GM23338 (cell line): ENCODE data around the gene ERN1. TPM values are rescaled to one million over a fixed set of nuclear protein-coding genes. Genes with fewer than 3 reads are reported as not detected.

Source experiments
- ATAC-seq: fragments of 200-7000 bp; cut with Tn5 transposase; 3 replicates; pipeline ENCODE4 v1.9.1; 2020
- DNase-seq: peaks from one replicate; pipeline ENCODE4 v3.0.0-alpha.2; 2015; ENCODE audit warnings: low spot score
- H2AFZ ChIP-seq: fragments of 200-600 bp; sonication (generic); 2 replicates; pipeline ENCODE4 v1.8.0; 2016; ENCODE audit warnings: antibody characterized with exemption, mild to moderate bottlenecking, moderate library complexity
- H3F3A ChIP-seq: fragments of 200-600 bp; sonication (generic); replicated peaks from 2 replicates; pipeline ENCODE4 v1.8.0; 2017; ENCODE audit warnings: antibody characterized with exemption, mixed run types, low read depth
- H3K27ac ChIP-seq: fragments of 200-600 bp; sonication (generic); 2 replicates; pipeline ENCODE4 v1.6.1; 2016; ENCODE audit warnings: low read depth
- H3K27me3 ChIP-seq: fragments of 200-600 bp; sonication (generic); 2 replicates; pipeline ENCODE4 v1.8.0; 2016; ENCODE audit warnings: mild to moderate bottlenecking, mixed run types, moderate library complexity; ENCODE audit not compliant: insufficient read depth
- H3K36me3 ChIP-seq: fragments of 200-600 bp; sonication (generic); 2 replicates; pipeline ENCODE4 v1.8.0; 2016; ENCODE audit warnings: mild to moderate bottlenecking; ENCODE audit not compliant: insufficient read depth
- H3K4me1 ChIP-seq: fragments of 200-600 bp; sonication (generic); 2 replicates; pipeline ENCODE4 v1.8.0; 2016; ENCODE audit warnings: mild to moderate bottlenecking, moderate library complexity; ENCODE audit not compliant: insufficient read depth
- H3K4me2 ChIP-seq: fragments of 200-600 bp; sonication (generic); 2 replicates; pipeline ENCODE4 v1.7.1; 2017; ENCODE audit warnings: mixed run types
- H3K4me3 ChIP-seq: fragments of 200-600 bp; sonication (generic); 2 replicates; pipeline ENCODE4 v1.6.1; 2016; ENCODE audit warnings: mixed run types
- H3K79me2 ChIP-seq: fragments of 200-600 bp; sonication (generic); replicated peaks from 2 replicates; pipeline ENCODE4 v1.8.0; 2017; ENCODE audit warnings: mild to moderate bottlenecking; ENCODE audit not compliant: insufficient read depth
- H3K9me2 ChIP-seq: fragments of 200-600 bp; sonication (generic); 2 replicates; pipeline ENCODE4 v1.8.0; 2017; ENCODE audit not compliant: insufficient read depth
- H4K20me1 ChIP-seq: fragments of 200-600 bp; sonication (generic); replicated peaks from 2 replicates; pipeline ENCODE4 v1.8.0; 2017; ENCODE audit warnings: mild to moderate bottlenecking; ENCODE audit not compliant: insufficient read depth
- H3K27ac Mint-ChIP-seq: 2 replicates; pipeline ENCODE4 v1.8.0; 2020; ENCODE audit warnings: inconsistent platforms, mild to moderate bottlenecking, moderate library complexity, mixed read lengths
- H3K27me3 Mint-ChIP-seq: 3 replicates; pipeline ENCODE4 v1.8.0; 2022; ENCODE audit warnings: low read depth, mild to moderate bottlenecking, moderate library complexity, mixed read lengths, inconsistent platforms; ENCODE audit not compliant: insufficient read depth, poor library complexity
- H3K36me3 Mint-ChIP-seq: 3 replicates; pipeline ENCODE4 v1.8.0; 2021; ENCODE audit warnings: low read depth, mild to moderate bottlenecking, inconsistent platforms, moderate library complexity, mixed read lengths
- H3K4me1 Mint-ChIP-seq: 3 replicates; pipeline ENCODE4 v1.8.0; 2020; ENCODE audit warnings: mild to moderate bottlenecking, inconsistent platforms, mixed read lengths
- H3K4me3 Mint-ChIP-seq: 3 replicates; pipeline ENCODE4 v1.8.0; 2021; ENCODE audit warnings: moderate library complexity, mild to moderate bottlenecking, inconsistent platforms, mixed read lengths
- H3K9me3 Mint-ChIP-seq: 3 replicates; pipeline ENCODE4 v1.8.0; 2020; ENCODE audit warnings: moderate library complexity, mild to moderate bottlenecking, inconsistent platforms, mixed read lengths
- NANOG ChIP-seq: IDR thresholded peaks from 2 replicates; pipeline ENCODE4 v1.6.1; 2016; ENCODE audit warnings: antibody characterized with exemption, borderline replicate concordance
- polyA plus RNA-seq: library from polyadenylated mRNA; unstranded; fragments of >200 nt; fragmentation: Nextera tagmentation; extraction: Ambion mirVana; gene quantifications from 2 replicates; pipeline ENCODE4 v1.2.1, GENCODE V29; 2016
- total RNA-seq: library from RNA; depleted of rRNA; stranded (reverse); fragments of >200 nt; shearing (Covaris generic); gene quantifications from 2 replicates; pipeline ENCODE4 v1.2.3, GENCODE V29; 2014
- TF ChIP-seq, protein P1 (sequence below): IDR thresholded peaks from 2 replicates; pipeline ENCODE4 v1.6.1; 2016; ENCODE audit warnings: antibody characterized with exemption
- TF ChIP-seq, protein P2 (sequence below), 2 experiments: fragments of 200-600 bp in 1 of 2; sonication (generic) in 1 of 2; conservative IDR thresholded peaks; 2 replicates each; pipeline versions ENCODE4 v1.5.1 to v1.6.1; 2016 to 2017; ENCODE audit warnings: antibody characterized with exemption in 2 of 2, low read depth in 2 of 2, mild to moderate bottlenecking in 2 of 2, moderate library complexity in 1 of 2
- TF ChIP-seq, protein P3 (sequence below): fragments of 250-450 bp; sonication (Bioruptor Pico); IDR thresholded peaks from 2 replicates; pipeline ENCODE4 v1.5.0; 2020; ENCODE audit warnings: mild to moderate bottlenecking, moderate library complexity

The ERN1 gene
- total and polyA plus RNA-seq, 2 experiments from 2014 or later = 5.9 to 7.5 TPM

DNA sequence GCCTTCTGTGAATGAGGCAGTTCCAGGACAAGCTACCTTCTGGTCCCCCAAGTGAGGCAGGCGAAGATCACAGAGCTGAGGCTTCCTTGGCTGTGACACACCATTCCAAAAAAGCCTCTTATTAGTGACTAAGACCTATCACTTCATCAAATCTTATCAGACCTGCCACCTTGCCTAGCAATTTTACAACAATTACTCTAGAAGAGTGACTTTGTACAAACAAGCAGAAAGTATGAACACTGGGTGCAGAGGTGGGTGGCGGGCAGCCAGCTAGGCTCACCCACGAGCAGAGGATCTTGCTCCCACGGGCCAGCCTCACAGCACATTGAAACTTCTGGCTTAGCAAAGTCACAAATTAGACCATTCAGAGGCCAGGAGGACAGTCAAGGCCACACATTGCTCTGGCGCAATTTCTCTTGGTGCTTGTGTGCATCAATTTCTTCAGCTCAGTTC lies 107.3 kb downstream of the ERN1 start:
- peaks cover 15% of the 10 kb centered on the region for H3K27me3 Mint-ChIP-seq
- no peaks in the 10 kb centered on the region for H3K4me1 ChIP-seq
- H3K79me2 ChIP-seq = no peaks in the 10 kb centered on the region
- TF ChIP-seq, protein P1, sequence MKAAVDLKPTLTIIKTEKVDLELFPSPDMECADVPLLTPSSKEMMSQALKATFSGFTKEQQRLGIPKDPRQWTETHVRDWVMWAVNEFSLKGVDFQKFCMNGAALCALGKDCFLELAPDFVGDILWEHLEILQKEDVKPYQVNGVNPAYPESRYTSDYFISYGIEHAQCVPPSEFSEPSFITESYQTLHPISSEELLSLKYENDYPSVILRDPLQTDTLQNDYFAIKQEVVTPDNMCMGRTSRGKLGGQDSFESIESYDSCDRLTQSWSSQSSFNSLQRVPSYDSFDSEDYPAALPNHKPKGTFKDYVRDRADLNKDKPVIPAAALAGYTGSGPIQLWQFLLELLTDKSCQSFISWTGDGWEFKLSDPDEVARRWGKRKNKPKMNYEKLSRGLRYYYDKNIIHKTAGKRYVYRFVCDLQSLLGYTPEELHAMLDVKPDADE = no peak
- TF ChIP-seq, protein P2, sequence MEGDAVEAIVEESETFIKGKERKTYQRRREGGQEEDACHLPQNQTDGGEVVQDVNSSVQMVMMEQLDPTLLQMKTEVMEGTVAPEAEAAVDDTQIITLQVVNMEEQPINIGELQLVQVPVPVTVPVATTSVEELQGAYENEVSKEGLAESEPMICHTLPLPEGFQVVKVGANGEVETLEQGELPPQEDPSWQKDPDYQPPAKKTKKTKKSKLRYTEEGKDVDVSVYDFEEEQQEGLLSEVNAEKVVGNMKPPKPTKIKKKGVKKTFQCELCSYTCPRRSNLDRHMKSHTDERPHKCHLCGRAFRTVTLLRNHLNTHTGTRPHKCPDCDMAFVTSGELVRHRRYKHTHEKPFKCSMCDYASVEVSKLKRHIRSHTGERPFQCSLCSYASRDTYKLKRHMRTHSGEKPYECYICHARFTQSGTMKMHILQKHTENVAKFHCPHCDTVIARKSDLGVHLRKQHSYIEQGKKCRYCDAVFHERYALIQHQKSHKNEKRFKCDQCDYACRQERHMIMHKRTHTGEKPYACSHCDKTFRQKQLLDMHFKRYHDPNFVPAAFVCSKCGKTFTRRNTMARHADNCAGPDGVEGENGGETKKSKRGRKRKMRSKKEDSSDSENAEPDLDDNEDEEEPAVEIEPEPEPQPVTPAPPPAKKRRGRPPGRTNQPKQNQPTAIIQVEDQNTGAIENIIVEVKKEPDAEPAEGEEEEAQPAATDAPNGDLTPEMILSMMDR (conservative IDR thresholded peaks at IDR 0.05; ENCODE audit: low read depth in 2 of 2) = no peak
- H3K36me3 ChIP-seq = no peaks in the 10 kb centered on the region
- ATAC-seq (no peak), DNase-seq (no peak)
- H3K9me3 Mint-ChIP-seq = no peaks in the 10 kb centered on the region; the same call in 2 of the 3 replicates
- H3K4me3 Mint-ChIP-seq = no peak overlapping the region
- H3K27ac ChIP-seq = no peak overlapping the region
- H3K36me3 Mint-ChIP-seq = no peaks in the 10 kb centered on the region
- no peak overlapping the region for H3K4me2 ChIP-seq
- no peak overlapping the region for H2AFZ ChIP-seq
- H4K20me1 ChIP-seq = no peaks in the 10 kb centered on the region
- H3K27me3 ChIP-seq = 0 out of 2 replicates have a peak, but pooled peaks cover 4% of the 10 kb centered on the region
- H3K9me2 ChIP-seq = no peaks in the 10 kb centered on the region
- no peak overlapping the region for H3K27ac Mint-ChIP-seq
- no peak overlapping the region for H3K4me3 ChIP-seq
- no peaks in the 10 kb centered on the region for H3F3A ChIP-seq
- peaks cover 8% of the 10 kb centered on the region for H3K4me1 Mint-ChIP-seq

DNA sequence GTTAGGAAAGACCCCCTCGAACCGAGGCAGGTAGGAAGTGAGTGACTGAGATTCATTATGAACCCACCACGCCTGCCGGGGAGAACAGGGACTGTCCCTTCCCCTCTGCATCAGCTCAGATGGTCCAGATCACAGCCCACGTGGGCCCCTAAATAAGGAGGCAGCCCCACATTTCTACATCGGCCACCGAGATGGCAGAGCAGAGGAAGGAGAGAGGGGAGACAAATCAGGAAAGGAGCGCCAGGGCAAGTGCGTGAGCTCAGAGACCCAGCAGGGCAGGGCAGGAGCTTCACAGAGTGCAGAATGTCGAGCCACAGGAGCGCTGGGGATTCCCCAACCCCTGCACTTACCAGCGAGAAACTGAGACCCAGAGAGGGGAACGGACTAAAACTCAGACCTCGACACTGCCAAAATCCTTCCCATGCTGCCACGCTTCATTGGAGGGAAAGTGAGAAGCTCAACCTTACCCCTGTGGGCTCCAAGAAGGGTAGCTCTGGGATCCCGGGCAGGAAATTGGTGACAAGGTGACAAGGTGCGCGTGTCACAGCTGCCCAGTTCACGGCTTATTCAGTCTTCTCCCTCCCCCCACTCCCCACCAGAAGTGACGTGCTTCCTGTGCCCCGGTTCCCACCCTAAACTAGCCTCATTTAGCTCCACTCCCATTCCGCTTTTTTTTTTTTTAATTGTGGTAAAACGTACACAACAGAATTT lies 109.7 kb downstream of the ERN1 start, which contains the start of gene ICAM2:
Gene ICAM2 (minus strand): TSS at position 578 of the 711 bp plus-strand sequence. CDS start 13,942 bp downstream, outside the sequence.
- DNase-seq = peak; percentile 16

More for the DNA sequence above, 109.7 kb downstream of the ERN1 start, which contains the start of gene ICAM2:
- Histone ChIP-seq H2AFZ (peak within 1 kb of the TSS; percentile 97), H4K20me1 (no peaks in the 10 kb centered on the region), H3K9me2 (no peaks in the 10 kb centered on the region), H3K27me3 (no peaks in the 10 kb centered on the region), H3K27ac (no peak within 1 kb of the TSS), H3K36me3 (no peaks in the 10 kb centered on the region), H3K4me1 (peaks cover 3% of the 10 kb centered on the region; the same call in 1 of the 2 replicates), H3K4me2 (peak within 1 kb of the TSS; percentile 73), H3F3A (no peaks in the 10 kb centered on the region), H3K79me2 (no peaks in the 10 kb centered on the region), H3K4me3 (peak within 1 kb of the TSS; percentile 41)
- H3K27me3 Mint-ChIP-seq = peaks cover 10% of the 10 kb centered on the region
- no peak for TF ChIP-seq NANOG
- TF ChIP-seq, protein P3, sequence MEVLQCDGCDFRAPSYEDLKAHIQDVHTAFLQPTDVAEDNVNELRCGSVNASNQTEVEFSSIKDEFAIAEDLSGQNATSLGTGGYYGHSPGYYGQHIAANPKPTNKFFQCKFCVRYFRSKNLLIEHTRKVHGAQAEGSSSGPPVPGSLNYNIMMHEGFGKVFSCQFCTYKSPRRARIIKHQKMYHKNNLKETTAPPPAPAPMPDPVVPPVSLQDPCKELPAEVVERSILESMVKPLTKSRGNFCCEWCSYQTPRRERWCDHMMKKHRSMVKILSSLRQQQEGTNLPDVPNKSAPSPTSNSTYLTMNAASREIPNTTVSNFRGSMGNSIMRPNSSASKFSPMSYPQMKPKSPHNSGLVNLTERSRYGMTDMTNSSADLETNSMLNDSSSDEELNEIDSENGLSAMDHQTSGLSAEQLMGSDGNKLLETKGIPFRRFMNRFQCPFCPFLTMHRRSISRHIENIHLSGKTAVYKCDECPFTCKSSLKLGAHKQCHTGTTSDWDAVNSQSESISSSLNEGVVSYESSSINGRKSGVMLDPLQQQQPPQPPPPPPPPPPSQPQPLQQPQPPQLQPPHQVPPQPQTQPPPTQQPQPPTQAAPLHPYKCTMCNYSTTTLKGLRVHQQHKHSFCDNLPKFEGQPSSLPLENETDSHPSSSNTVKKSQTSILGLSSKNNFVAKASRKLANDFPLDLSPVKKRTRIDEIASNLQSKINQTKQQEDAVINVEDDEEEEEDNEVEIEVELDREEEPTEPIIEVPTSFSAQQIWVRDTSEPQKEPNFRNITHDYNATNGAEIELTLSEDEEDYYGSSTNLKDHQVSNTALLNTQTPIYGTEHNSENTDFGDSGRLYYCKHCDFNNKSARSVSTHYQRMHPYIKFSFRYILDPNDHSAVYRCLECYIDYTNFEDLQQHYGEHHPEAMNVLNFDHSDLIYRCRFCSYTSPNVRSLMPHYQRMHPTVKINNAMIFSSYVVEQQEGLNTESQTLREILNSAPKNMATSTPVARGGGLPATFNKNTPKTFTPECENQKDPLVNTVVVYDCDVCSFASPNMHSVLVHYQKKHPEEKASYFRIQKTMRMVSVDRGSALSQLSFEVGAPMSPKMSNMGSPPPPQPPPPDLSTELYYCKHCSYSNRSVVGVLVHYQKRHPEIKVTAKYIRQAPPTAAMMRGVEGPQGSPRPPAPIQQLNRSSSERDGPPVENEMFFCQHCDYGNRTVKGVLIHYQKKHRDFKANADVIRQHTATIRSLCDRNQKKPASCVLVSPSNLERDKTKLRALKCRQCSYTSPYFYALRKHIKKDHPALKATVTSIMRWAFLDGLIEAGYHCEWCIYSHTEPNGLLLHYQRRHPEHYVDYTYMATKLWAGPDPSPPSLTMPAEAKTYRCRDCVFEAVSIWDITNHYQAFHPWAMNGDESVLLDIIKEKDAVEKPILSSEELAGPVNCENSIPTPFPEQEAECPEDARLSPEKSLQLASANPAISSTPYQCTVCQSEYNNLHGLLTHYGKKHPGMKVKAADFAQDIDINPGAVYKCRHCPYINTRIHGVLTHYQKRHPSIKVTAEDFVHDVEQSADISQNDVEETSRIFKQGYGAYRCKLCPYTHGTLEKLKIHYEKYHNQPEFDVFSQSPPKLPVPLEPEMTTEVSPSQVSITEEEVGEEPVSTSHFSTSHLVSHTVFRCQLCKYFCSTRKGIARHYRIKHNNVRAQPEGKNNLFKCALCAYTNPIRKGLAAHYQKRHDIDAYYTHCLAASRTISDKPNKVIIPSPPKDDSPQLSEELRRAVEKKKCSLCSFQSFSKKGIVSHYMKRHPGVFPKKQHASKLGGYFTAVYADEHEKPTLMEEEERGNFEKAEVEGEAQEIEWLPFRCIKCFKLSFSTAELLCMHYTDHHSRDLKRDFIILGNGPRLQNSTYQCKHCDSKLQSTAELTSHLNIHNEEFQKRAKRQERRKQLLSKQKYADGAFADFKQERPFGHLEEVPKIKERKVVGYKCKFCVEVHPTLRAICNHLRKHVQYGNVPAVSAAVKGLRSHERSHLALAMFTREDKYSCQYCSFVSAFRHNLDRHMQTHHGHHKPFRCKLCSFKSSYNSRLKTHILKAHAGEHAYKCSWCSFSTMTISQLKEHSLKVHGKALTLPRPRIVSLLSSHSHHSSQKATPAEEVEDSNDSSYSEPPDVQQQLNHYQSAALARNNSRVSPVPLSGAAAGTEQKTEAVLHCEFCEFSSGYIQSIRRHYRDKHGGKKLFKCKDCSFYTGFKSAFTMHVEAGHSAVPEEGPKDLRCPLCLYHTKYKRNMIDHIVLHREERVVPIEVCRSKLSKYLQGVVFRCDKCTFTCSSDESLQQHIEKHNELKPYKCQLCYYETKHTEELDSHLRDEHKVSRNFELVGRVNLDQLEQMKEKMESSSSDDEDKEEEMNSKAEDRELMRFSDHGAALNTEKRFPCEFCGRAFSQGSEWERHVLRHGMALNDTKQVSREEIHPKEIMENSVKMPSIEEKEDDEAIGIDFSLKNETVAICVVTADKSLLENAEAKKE = no peak
- H3K36me3 Mint-ChIP-seq = no peaks in the 10 kb centered on the region
- H3K4me3 Mint-ChIP-seq = peak within 1 kb of the TSS; percentile 51
- no peak within 1 kb of the TSS for H3K27ac Mint-ChIP-seq
- ATAC-seq = peak; percentile 87
- H3K4me1 Mint-ChIP-seq = peaks cover 8% of the 10 kb centered on the region
- H3K9me3 Mint-ChIP-seq = no peaks in the 10 kb centered on the region
